MCF 10A (cell line): ENCODE data around the gene WBP1L. TPM values are rescaled to one million over a fixed set of nuclear protein-coding genes. Genes with fewer than 3 reads are reported as not detected.

Source experiments
- BruUV-seq: library from RNA; stranded (reverse); fragments of 400-500 nt; replicated peaks from 2 replicates; lab custom pipeline; 2021; lab: Mats Ljungman, UMichigan
- CTCF ChIA-PET: fragments of 300-600 bp; sonication (Branson Sonifier 250); formaldehyde crosslinking; extraction: SDS; loops from one replicate; lab custom pipeline; 2021; ENCODE audit warnings: antibody characterized with exemption, inconsistent platforms; lab: Yijun Ruan, JAX
- POLR2A ChIA-PET: fragments of 300-600, 350-650 bp; sonication (Branson Sonifier 250); formaldehyde crosslinking; extraction: SDS; loops from one replicate; lab custom pipeline; 2020; ENCODE audit warnings: antibody characterized with exemption, inconsistent platforms; lab: Yijun Ruan, JAX
- DNase-seq: peaks from one replicate; pipeline ENCODE4 v3.0.0-alpha.2; 2018; ENCODE audit not compliant: unreplicated experiment
- H3K27ac Mint-ChIP-seq: one replicate; pipeline ENCODE4 v1.8.0; 2022; ENCODE audit warnings: mild to moderate bottlenecking, low read depth, mixed read lengths; ENCODE audit not compliant: unreplicated experiment
- H3K27me3 Mint-ChIP-seq: one replicate; pipeline ENCODE4 v1.8.0; 2022; ENCODE audit warnings: mixed read lengths; ENCODE audit not compliant: insufficient read depth, unreplicated experiment
- H3K36me3 Mint-ChIP-seq: one replicate; pipeline ENCODE4 v1.8.0; 2022; ENCODE audit warnings: mild to moderate bottlenecking, moderate library complexity, mixed read lengths; ENCODE audit not compliant: insufficient read depth, unreplicated experiment
- H3K4me1 Mint-ChIP-seq: one replicate; pipeline ENCODE4 v1.8.0; 2022; ENCODE audit warnings: mixed read lengths; ENCODE audit not compliant: insufficient read depth, unreplicated experiment
- H3K4me3 Mint-ChIP-seq: one replicate; pipeline ENCODE4 v1.8.0; 2022; ENCODE audit warnings: mild to moderate bottlenecking, moderate library complexity, mixed read lengths; ENCODE audit not compliant: unreplicated experiment
- H3K9me3 Mint-ChIP-seq: one replicate; pipeline ENCODE4 v1.8.0; 2022; ENCODE audit warnings: mixed read lengths; ENCODE audit not compliant: unreplicated experiment
- intact Hi-C: fragments of 100-400 bp; cut with micrococcal nuclease; formaldehyde crosslinking; loops from 2 replicates; pipeline ENCODE4 v1.14.1; 2022
- total RNA-seq: library from RNA; stranded (reverse); gene quantifications from 2 replicates; pipeline ENCODE4 v1.2.3, GENCODE V29; 2022
- TF ChIP-seq, protein P1 (sequence below): fragments of 200-600 bp; IDR thresholded peaks from one replicate; pipeline ENCODE4 v1.8.0; 2022; ENCODE audit warnings: antibody characterized with exemption, mild to moderate bottlenecking; ENCODE audit not compliant: unreplicated experiment

Gene WBP1L
- total RNA-seq, 1 experiment from 2014 or later, result 19.8 TPM

DNA sequence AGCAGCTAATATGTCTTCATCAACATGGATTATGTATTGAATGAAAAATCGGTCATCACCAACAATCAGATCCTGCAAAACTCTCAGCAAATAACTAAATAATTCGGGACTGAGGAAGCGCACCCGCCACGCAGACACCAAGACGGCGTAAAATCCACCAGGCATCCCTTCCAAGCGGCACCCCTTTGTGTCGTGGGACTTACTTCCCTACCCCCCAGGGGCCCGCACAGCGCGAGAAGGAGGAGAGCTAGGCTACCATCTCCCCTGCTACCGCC, 30.3 kb upstream of the WBP1L start:
- H3K27ac Mint-ChIP-seq, result peak overlapping the region; percentile 92
- no peaks in the 10 kb centered on the region for H3K27me3 Mint-ChIP-seq
- ChIA-PET POLR2A (interaction anchor here (0.5 to 5.3 kb wide), 32 partner anchors 9 to 907 kb away, joined by 3 to 115 read pairs (median 4); partner anchors contain the start of genes ACTR1A, OGA, SUFU and TRIM8), CTCF (interaction anchor here (0.6 to 2.9 kb wide), 9 partner anchors 9 to 337 kb away, joined by 3 to 12 read pairs (median 6); partner anchors contain the start of gene TRIM8)
- DNase-seq, result no peak
- BruUV-seq, result no TSS peak
- H3K36me3 Mint-ChIP-seq, result peaks cover 15% of the 10 kb centered on the region
- H3K9me3 Mint-ChIP-seq, result no peaks in the 10 kb centered on the region
- TF ChIP-seq, protein P1, sequence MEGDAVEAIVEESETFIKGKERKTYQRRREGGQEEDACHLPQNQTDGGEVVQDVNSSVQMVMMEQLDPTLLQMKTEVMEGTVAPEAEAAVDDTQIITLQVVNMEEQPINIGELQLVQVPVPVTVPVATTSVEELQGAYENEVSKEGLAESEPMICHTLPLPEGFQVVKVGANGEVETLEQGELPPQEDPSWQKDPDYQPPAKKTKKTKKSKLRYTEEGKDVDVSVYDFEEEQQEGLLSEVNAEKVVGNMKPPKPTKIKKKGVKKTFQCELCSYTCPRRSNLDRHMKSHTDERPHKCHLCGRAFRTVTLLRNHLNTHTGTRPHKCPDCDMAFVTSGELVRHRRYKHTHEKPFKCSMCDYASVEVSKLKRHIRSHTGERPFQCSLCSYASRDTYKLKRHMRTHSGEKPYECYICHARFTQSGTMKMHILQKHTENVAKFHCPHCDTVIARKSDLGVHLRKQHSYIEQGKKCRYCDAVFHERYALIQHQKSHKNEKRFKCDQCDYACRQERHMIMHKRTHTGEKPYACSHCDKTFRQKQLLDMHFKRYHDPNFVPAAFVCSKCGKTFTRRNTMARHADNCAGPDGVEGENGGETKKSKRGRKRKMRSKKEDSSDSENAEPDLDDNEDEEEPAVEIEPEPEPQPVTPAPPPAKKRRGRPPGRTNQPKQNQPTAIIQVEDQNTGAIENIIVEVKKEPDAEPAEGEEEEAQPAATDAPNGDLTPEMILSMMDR, result no peak
- H3K4me3 Mint-ChIP-seq, result peak overlapping the region; percentile 97
- peaks cover 30% of the 10 kb centered on the region for H3K4me1 Mint-ChIP-seq
- intact Hi-C loops, result loop anchor here (1.0 to 5.0 kb wide), 2 partner anchors 36 to 67 kb away; no protein-coding TSS in a partner anchor

DNA sequence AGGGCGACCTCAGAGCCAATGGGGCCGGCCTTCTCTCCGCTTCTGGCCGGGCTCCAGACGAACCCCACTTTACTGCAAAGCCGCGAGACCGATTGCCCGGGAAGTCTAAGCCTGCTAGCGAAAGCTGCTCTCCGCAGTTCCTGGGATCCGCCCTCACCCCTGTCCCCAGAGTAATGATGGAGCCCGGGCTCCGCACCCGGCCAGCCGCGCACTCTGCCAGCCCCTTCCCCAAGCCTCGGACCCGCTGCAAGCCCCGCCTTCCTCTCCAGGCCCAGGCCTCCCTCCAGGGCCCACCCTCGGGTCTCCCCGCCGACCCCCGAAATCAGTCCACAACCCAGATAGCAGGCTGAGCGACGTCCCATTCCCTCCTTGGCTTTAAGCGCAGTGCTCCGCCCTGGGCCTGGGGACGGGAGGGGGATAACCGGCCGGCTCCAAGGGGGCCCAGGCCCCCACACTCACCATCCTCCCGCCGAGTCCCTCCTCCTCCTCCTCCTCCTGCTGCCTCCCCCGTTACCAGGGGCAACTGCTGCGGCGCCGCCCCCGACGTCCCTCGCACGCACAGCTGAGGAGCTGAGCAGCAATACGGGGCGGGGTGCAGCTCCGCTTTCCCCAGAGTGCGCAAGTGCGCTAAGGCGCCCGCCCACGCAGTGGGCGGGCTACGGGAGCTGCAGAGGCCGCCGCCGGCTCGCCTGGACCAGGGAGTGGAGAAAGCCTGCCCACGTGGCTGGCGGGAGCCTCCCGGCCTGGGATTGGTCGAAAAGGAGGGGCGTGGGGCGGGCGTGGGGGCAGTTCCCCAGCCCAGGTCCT, 29.7 kb upstream of the WBP1L start, which contains the start of gene ARL3:
Gene ARL3 (minus strand): TSS at position 584 of the 807 bp plus-strand sequence. CDS start 122 bp downstream, at position 462.
- no TSS peak for BruUV-seq
- POLR2A ChIA-PET, result interaction anchor here (0.6 to 5.3 kb wide), 43 partner anchors 9 to 1672 kb away, joined by 3 to 115 read pairs (median 4); partner anchors contain the start of genes ACTR1A, CNNM2, NFKB2 and OGA
- peak within 1 kb of the TSS; percentile 92 for H3K27ac Mint-ChIP-seq
- TF ChIP-seq, protein P1, result peak; percentile 40
- intact Hi-C loops, result loop anchor here (1.0 to 5.0 kb wide), 3 partner anchors 29 to 68 kb away; partner anchors contain the start of gene WBP1L
- H3K27me3 Mint-ChIP-seq, result no peaks in the 10 kb centered on the region
- H3K9me3 Mint-ChIP-seq, result no peaks in the 10 kb centered on the region
- peak within 1 kb of the TSS; percentile 97 for H3K4me3 Mint-ChIP-seq
- DNase-seq, result peak; percentile 98
- CTCF ChIA-PET, result interaction anchor here (0.6 to 2.9 kb wide), 13 partner anchors 9 to 338 kb away, joined by 3 to 12 read pairs (median 5); partner anchors contain the start of gene TRIM8
- peaks cover 30% of the 10 kb centered on the region for H3K4me1 Mint-ChIP-seq
- H3K36me3 Mint-ChIP-seq, result peaks cover 15% of the 10 kb centered on the region

DNA sequence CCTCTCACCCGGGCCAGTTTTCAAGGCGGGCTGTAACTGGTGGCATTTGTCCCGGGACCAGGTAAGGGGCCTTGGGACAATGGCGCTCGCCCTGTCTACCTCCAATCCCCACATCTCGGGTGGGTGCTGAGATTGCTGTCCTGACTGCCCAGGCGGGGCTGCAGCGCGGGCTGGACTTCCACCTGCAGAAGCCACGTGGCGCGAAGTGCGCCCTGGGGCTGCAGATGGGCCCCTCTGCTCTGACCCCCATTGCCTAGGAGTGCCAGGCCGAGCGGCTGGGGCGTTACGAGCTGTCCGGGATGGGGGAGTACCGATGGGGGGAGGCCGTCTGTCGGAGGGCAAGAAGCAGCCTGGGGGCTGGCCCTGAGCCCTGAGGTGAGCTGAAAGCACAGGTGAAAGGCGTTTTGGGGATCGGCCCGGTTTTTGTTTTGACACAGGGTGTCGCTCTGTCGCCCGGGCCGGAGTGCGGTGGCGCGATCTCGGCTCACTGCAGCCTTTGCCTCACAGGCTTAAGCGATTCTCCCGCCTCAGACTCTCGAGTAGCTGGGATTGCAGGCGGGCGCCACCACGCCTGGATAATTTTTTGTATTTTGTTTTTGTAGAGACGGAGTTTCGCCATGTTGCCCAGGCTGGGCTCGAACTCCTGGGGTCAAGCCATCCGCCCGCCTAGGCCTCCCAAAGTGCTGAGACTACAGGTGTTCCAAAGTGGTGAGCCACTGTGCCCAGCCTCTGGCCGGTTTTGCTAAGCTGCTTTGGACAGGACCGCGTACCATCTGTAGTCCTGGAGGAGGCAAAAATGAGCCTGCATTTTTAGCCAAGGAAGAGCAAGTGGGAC, 28.9 kb upstream of the WBP1L start, which contains the start of gene SFXN2:
Gene SFXN2 (plus strand): TSS at position 16 of the 835 bp plus-strand sequence. CDS start 12,001 bp downstream, outside the sequence.
- Mint-ChIP-seq H3K4me1 (peaks cover 30% of the 10 kb centered on the region), H3K27ac (peak within 1 kb of the TSS; percentile 92), H3K27me3 (no peaks in the 10 kb centered on the region), H3K9me3 (no peaks in the 10 kb centered on the region), H3K4me3 (peak within 1 kb of the TSS; percentile 97), H3K36me3 (peaks cover 19% of the 10 kb centered on the region)
- ChIA-PET POLR2A (interaction anchor here (0.6 to 5.3 kb wide), 32 partner anchors 9 to 1624 kb away, joined by 3 to 115 read pairs (median 4); partner anchors contain the start of genes ACTR1A, CNNM2, SUFU and TRIM8), CTCF (interaction anchor here (0.6 to 2.8 kb wide), 8 partner anchors 22 to 187 kb away, joined by 3 to 8 read pairs (median 4); partner anchors contain the start of gene TRIM8)
- BruUV-seq, result TSS peak; percentile 49
- DNase-seq, result no peak
- intact Hi-C loops, result loop anchor here (1.0 to 5.0 kb wide), 2 partner anchors 28 to 38 kb away; partner anchors contain the start of gene WBP1L
- TF ChIP-seq, protein P1, result no peak
